Measurements from ENCODE around the gene GRAMD2B. TPM values are rescaled to one million over a fixed set of nuclear protein-coding genes. Genes with fewer than 3 reads are reported as not detected.

The GRAMD2B gene
- total RNA-seq, 1 experiment from 2014 or later = 4.1 TPM

DNA sequence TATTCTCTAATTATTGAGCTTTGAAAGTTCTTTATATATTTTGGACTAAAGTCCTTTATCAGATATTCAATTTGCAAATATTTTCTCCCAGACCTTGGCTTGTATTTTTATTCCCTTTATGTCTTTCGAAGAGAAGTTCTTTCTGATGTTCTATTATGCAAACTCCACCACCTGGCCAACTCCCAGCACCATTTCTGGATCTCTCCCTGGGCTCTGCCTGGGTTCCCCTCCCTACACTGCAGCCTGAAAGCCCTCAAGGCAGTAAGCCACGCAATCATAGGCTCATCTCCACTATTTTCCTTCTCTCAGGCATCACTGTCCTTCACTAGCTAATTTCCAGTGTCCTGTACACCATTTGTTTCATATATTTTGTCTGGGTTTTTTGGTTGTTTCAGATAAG, 76.1 kb downstream of the GRAMD2B start:
- no peak for ATAC-seq
- CTCF ChIA-PET = interaction anchor here (0.6 to 0.7 kb wide), 2 partner anchors 33 to 44 kb away, joined by 3 read pairs; no protein-coding TSS in a partner anchor
- in situ Hi-C loops (cut with HindIII; ENCODE audit: low pct_unique_long_range_greater_than_20kb, low sequenced_read_pairs) = no loop called here

DNA sequence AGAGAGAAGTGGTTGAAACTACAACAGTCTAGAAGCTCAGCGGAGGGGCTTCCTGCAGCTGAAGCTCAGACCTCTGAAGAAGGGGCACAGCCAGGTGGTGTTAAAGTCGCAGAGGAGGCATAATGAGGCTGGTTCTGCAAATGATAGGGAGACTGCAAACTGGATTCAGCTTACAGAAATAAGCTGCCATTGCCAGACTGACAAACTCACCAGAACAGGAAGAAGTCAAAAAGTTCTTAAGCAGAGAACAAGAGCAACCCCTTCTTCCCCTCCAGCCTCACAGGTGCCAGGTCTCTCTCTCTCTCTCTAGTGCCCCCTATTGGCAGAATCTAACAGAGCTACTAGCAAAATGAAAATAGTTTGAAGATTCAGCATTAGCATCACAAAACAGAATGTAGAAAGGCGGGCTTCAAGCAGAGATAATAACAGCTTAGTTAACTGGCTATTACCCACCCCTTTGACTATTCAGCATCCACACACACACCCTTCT, 76.7 kb downstream of the GRAMD2B start:
- no peaks in the 10 kb centered on the region for H3K4me1 ChIP-seq (ENCODE audit: control insufficient read depth, insufficient read depth, low read length)
- no peaks in the 10 kb centered on the region for H3K27me3 ChIP-seq (ENCODE audit: control insufficient read depth, insufficient read depth, low read length)
- intact Hi-C loops (cut with micrococcal nuclease; ENCODE audit: unreplicated experiment) (no loop called here), in situ Hi-C loops (cut with HindIII; ENCODE audit: low pct_unique_long_range_greater_than_20kb, low sequenced_read_pairs) (no loop called here)
- ChIA-PET CTCF (interaction anchor here (0.6 to 1.1 kb wide), 3 partner anchors 10 to 128 kb away, joined by 3 read pairs; no protein-coding TSS in a partner anchor), POLR2A (interaction anchor here (0.5 to 0.7 kb wide), 2 partner anchors 36 to 41 kb away, joined by 3 to 6 read pairs; no protein-coding TSS in a partner anchor)
- DNase-seq (ENCODE audit: low read depth, low spot score) = no peak
- no peak for ATAC-seq
- TF ChIP-seq, protein P1, sequence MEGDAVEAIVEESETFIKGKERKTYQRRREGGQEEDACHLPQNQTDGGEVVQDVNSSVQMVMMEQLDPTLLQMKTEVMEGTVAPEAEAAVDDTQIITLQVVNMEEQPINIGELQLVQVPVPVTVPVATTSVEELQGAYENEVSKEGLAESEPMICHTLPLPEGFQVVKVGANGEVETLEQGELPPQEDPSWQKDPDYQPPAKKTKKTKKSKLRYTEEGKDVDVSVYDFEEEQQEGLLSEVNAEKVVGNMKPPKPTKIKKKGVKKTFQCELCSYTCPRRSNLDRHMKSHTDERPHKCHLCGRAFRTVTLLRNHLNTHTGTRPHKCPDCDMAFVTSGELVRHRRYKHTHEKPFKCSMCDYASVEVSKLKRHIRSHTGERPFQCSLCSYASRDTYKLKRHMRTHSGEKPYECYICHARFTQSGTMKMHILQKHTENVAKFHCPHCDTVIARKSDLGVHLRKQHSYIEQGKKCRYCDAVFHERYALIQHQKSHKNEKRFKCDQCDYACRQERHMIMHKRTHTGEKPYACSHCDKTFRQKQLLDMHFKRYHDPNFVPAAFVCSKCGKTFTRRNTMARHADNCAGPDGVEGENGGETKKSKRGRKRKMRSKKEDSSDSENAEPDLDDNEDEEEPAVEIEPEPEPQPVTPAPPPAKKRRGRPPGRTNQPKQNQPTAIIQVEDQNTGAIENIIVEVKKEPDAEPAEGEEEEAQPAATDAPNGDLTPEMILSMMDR (IDR thresholded peaks at IDR 0.05) = peak; percentile 73
- TF ChIP-seq TCF7L2 (IDR thresholded peaks at IDR 0.05; ENCODE audit: low read depth, low read length) = no peak
- H3K27ac ChIP-seq (ENCODE audit: low read length) = no peak overlapping the region
- BruUV-seq (replicated peaks) = no TSS peak
- no peak overlapping the region for H3K4me3 ChIP-seq (ENCODE audit: low read depth in 2 of 2, low read length in 2 of 2)
- no peaks in the 10 kb centered on the region for H3K9me3 ChIP-seq (ENCODE audit: control insufficient read depth, insufficient read depth, low read depth, low read length)
- H3K36me3 ChIP-seq (ENCODE audit: control insufficient read depth, insufficient read depth, low read length) = no peaks in the 10 kb centered on the region

More for the DNA sequence above, 76.1 kb downstream of the GRAMD2B start:
- H3K27ac ChIP-seq (ENCODE audit: low read length) = no peak overlapping the region
- H3K4me1 ChIP-seq (ENCODE audit: control insufficient read depth, insufficient read depth, low read length) = no peaks in the 10 kb centered on the region
- BruUV-seq (replicated peaks) = no TSS peak
- no peaks in the 10 kb centered on the region for H3K36me3 ChIP-seq (ENCODE audit: control insufficient read depth, insufficient read depth, low read length)
- POLR2A ChIA-PET = interaction anchor here (0.5 kb wide), 1 partner anchor 36 kb away, joined by 6 read pairs; no protein-coding TSS in a partner anchor
- H3K9me3 ChIP-seq (ENCODE audit: control insufficient read depth, insufficient read depth, low read depth, low read length) = no peaks in the 10 kb centered on the region
- H3K27me3 ChIP-seq (ENCODE audit: control insufficient read depth, insufficient read depth, low read length) = no peaks in the 10 kb centered on the region
- H3K4me3 ChIP-seq (ENCODE audit: low read depth in 2 of 2, low read length in 2 of 2) = no peak overlapping the region
- intact Hi-C loops (cut with micrococcal nuclease; ENCODE audit: unreplicated experiment) = no loop called here
- TF ChIP-seq TCF7L2 (IDR thresholded peaks at IDR 0.05; ENCODE audit: low read depth, low read length) (no peak), SIN3A (IDR thresholded peaks at IDR 0.05; ENCODE audit: borderline replicate concordance, insufficient read depth, low read depth, low read length) (no peak), POLR2AphosphoS5 (IDR thresholded peaks at IDR 0.05; ENCODE audit: low read depth, low read length) (no peak)
- TF ChIP-seq, protein P2, sequence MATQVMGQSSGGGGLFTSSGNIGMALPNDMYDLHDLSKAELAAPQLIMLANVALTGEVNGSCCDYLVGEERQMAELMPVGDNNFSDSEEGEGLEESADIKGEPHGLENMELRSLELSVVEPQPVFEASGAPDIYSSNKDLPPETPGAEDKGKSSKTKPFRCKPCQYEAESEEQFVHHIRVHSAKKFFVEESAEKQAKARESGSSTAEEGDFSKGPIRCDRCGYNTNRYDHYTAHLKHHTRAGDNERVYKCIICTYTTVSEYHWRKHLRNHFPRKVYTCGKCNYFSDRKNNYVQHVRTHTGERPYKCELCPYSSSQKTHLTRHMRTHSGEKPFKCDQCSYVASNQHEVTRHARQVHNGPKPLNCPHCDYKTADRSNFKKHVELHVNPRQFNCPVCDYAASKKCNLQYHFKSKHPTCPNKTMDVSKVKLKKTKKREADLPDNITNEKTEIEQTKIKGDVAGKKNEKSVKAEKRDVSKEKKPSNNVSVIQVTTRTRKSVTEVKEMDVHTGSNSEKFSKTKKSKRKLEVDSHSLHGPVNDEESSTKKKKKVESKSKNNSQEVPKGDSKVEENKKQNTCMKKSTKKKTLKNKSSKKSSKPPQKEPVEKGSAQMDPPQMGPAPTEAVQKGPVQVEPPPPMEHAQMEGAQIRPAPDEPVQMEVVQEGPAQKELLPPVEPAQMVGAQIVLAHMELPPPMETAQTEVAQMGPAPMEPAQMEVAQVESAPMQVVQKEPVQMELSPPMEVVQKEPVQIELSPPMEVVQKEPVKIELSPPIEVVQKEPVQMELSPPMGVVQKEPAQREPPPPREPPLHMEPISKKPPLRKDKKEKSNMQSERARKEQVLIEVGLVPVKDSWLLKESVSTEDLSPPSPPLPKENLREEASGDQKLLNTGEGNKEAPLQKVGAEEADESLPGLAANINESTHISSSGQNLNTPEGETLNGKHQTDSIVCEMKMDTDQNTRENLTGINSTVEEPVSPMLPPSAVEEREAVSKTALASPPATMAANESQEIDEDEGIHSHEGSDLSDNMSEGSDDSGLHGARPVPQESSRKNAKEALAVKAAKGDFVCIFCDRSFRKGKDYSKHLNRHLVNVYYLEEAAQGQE (IDR thresholded peaks at IDR 0.05; ENCODE audit: insufficient read depth in 1 of 2, low read depth in 2 of 2, low read length in 1 of 2) = no peak
- TF ChIP-seq, protein P1 (IDR thresholded peaks at IDR 0.05) = no peak
- DNase-seq (ENCODE audit: low read depth, low spot score) = no peak
